Cardiac fibroblast (primary cell): ENCODE data around the gene THADA.

ENCODE experiments used
- DNase-seq, 2 donors: peaks; one replicate each; pipeline versions ENCODE4 v3.0.0 to v3.0.0-alpha.2; 2010; ENCODE audit warnings: low read depth in 2 of 2
- H3K4me3 ChIP-seq, 2 donors: replicated peaks in 1 of 2; 1 replicate in 1 of 2; 2 replicates in 1 of 2; pipeline ENCODE4 v1.5.1; 2011; ENCODE audit warnings: low read depth in 2 of 2, low read length in 2 of 2, mild to moderate bottlenecking in 2 of 2, moderate library complexity in 1 of 2
- CTCF ChIP-seq: IDR thresholded peaks from one replicate; pipeline ENCODE4 v1.5.1; 2011; ENCODE audit warnings: low read depth, mild to moderate bottlenecking, low read length, inconsistent platforms

THADA gene

GRCh38 chr2:43363120-43363519 lies 232.7 kb downstream of the THADA start:
- TF ChIP-seq CTCF: no peak
- no peak for DNase-seq

GRCh38 chr2:43361286-43361685 lies 234.6 kb downstream of the THADA start:
- no peak for TF ChIP-seq CTCF
- DNase-seq: no peak
- H3K4me3 ChIP-seq: no peak overlapping the region

More at GRCh38 chr2:43363120-43363519, 232.7 kb downstream of the THADA start:
- H3K4me3 ChIP-seq: no peak overlapping the region

- DNase-seq: no peak
- TF ChIP-seq CTCF: no peak
Observed at GRCh38 chr2:43360137-43360536, 235.7 kb downstream of the THADA start.

GRCh38 chr2:43358410-43359201 lies 237.2 kb downstream of the THADA start:
- no peak for DNase-seq
- no peak overlapping the region for H3K4me3 ChIP-seq
- TF ChIP-seq CTCF: no peak

More at GRCh38 chr2:43360137-43360536, 235.7 kb downstream of the THADA start:
- H3K4me3 ChIP-seq: no peak overlapping the region

GRCh38 chr2:43356774-43357173 lies 239.1 kb downstream of the THADA start:
- H3K4me3 ChIP-seq: no peak overlapping the region
- no peak for TF ChIP-seq CTCF
- DNase-seq: peak; percentile 34 to 38

- no peak for TF ChIP-seq CTCF
- no peak overlapping the region for H3K4me3 ChIP-seq
- no peak for DNase-seq
Observed at GRCh38 chr2:43355399-43355798, 240.4 kb downstream of the THADA start.
